Activated CD8-positive, alpha-beta memory T cell treated with anti-CD3 and anti-CD28 coated beads, Interleukin-2, amount 50 U/mL, for 4 hours (primary cell): ENCODE data around the gene OR2V1.
"Not testable (repeated sequence)": the region's sequence is repeated elsewhere in the genome, so short reads cannot be mapped to it uniquely, and the experiment has no call there.

ENCODE experiments used
- DNase-seq: peaks from one replicate; pipeline ENCODE4 v3.0.0-alpha.2; 2020

The OR2V1 gene

DNA sequence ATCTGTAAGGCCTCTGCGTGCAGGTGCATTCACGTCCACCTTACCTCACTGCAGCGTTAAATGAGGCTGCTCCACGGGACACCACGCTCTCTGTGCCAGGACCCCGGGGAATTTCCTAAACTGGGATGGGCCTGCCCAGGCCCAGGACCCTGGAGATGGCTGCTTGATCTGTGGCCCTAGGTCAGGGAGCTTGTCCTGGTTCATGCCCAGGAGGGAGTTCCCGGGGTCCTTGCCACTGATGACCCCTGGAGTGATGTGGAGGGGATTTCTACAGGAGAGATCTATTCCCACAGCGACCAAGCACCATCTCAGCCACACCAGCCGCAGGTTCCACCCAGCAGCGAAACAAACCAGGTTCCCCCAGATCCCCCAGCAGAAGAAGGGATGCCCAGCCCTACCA is 3.5 kb downstream of the OR2V1 start:
- no peak for DNase-seq

DNA sequence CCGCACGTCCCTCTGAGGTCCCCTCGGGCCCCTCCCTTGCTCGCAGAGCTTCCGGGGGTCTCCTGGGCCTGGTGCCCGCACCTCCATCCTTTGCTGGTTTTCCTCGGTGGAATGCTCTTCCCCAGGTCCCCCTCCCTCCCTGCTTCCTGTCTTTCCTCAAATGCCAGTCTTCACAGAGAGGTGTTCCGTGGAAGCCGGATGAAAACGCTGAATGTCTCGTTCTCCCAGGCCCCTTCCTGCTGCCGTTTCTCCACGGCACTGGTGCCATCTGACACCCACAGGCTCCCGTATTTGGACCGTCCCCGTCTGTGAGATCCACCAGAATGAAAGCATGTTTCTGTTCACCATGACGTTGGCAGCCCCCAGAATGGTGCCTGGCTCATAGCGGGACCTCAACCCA is 4.1 kb downstream of the OR2V1 start:
- DNase-seq = no peak

DNA sequence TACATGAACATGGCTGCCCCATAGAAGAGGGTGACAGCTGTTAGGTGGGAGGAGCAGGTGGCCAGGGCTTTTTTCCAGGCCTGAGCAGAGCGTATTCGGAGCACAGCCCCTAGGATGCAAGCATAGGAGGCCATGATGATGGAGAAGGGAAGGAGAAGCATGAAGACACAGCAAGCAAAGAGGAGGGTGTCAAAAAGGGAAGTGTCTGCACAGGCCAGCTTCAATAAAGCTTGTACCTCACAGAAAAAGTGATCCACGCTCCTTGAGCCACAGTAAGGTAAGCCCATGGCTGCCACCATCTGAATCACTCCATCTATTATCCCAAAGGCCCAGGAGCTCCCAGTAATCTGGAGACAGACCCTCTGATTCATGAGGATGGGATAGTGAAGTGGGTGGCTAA is 6.4 kb downstream of the OR2V1 start:
- no peak for DNase-seq

DNA sequence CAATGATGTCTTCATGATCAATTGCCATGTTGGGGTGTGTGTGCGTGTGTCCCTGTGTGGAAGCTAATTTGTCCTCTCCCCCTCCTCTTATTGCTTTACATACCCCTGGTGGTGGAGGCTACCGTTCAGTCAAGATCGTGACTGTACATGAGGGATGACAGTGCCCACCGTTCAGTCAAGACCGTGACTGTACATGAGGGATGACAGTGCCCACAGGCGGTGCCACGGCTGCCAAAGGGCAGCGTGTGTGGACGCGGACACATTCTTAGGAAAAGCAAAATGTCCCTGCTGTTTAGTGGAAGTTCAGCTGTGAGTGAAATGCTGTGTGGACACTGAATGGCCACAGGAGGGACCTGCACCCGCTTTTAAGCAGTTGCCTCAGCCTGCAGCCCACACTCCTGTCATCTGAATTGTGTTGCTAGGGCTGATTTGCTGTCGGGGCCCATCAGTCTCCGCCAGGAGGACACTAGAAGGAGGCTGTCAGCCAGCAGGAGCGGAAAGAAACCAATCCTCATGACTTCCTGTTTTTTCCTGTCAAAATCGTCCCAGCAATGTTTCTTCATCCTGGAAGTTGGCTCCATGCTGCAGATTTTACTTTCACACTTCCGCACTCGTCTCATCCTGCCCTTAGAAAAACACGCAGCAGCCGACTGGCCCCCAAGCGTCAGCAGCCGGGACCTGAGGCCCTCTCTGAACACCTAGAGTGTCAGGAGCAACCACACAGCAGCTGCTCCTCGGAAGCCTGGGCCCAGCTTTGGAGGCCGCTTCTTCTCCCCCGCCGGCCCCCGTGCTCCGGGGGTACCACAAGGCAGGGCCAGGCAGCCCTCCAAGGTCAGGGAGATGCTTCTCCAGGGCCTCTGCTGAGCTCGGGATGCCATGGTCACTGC is 9.1 kb downstream of the OR2V1 start:
- no peak for DNase-seq

DNA sequence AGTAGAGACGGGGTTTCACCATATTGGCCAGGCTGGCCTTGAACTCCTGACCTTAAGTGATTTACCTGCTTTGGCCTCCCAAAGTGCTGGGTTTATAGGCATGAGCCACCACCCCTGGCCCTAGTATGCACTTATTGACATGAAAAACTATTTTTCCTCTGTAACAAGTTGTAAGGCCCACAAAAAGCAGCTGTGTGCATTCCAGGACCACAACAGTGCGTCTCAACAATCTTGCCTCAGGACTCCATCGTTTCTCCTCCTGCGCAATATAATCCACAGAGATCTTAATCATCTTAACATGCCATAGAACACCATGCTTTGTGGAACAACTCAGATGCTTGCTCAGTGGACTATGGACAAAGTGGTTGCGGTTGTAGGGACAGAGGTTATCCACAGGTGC is 10.2 kb downstream of the OR2V1 start:
- no peak for DNase-seq

DNA sequence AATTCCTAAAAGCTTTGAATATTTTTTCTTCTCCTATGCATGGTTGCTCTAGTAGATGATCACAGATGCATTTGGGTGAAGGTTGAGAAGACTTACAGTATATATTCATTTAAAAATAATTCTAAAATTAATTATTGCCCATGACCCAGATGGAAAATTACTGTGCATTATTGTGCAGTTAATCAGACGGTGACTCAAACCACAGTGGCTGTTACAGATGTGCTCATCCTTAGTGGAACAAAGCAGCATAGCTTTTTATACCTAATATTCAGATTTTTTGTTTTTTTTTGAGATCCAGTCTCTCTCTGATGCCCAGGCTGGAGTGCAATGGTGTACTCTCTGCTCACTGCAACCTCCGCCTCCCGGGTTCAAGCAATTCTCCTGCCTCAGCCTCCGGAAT is 10.7 kb downstream of the OR2V1 start:
- no peak for DNase-seq

DNA sequence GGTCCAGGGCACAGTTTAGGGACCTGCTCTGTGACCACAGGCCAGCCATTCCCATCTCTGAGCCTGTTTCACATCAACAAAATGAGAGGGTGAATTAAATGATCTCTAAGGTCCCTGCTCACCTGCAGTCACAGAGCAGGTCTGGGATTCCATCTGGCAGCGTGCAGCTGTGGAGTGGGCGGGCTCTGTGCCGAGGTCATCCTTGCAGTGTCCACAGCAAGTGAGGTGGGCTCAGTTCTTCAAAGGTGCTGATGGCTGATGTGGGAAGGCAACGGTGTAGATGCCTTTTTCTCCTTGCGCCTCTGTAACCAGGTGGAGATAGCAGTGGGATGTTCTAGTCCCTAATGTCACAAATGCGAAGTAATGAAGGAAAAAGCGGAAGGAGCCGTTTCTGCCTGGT is 11.9 kb downstream of the OR2V1 start:
- no peak for DNase-seq

DNA sequence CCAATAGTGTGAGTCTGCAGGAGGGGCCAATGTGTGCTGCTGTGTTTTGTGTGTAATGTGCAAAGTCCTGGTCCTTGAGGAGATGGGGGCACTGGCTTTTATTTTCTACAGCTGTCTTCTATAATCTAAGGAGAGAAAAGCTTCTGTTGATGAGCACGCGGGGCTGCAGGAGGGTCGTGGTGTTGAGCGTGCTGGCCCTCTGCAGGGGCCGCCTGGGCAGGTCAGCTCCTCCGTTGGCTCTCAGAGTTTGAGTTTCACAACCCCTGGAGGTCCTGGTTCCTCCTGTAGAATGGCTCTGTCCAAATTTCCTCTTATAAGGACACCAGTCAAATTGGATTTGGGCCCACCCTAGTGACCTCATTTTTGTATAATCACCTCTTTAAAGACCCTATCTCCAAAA is 12.6 kb downstream of the OR2V1 start:
- DNase-seq = no peak

DNA sequence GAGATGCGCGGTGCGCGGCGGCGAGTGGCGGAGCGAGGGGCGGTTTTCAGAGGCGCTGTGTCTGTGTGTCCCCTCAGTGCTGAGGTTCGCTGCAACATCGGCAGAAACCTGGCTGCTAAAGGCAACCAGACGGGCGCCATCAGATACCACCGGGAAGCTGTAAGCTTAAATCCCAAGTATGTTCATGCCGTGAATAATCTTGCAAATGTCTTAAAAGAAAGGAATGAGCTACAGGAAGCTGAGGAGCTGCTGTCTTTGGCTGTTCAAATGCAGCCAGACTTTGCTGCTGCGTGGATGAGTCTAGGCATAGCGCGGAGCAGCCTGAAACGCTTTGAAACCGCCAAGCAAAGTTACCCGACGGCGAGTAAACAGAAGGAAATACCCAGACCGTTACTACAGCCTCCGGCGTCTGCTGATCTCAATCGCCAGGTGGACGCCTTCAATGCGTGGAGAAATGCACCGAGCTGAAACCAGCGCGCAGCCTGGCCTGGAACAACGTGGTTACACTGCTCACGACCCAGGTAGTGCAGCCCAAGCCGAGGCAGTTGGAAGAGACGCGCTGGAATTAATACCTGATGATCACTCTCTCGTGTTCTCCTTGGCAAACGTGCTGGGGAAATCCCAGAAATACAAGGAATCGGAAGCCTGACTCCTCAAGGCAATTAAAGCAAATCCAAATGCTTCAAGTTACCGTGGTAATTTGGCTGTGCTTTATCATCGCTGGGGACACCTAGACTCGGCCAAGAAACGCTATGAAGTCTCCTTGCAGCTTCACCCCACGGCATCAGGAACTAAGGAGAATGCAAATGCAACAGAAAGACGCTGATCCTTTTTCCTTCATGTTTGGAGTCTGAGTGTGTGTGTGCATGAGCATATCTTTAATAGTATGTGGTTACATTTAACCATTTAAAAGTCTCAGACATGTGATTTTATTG is 15.9 kb downstream of the OR2V1 start:
- no peak for DNase-seq

DNA sequence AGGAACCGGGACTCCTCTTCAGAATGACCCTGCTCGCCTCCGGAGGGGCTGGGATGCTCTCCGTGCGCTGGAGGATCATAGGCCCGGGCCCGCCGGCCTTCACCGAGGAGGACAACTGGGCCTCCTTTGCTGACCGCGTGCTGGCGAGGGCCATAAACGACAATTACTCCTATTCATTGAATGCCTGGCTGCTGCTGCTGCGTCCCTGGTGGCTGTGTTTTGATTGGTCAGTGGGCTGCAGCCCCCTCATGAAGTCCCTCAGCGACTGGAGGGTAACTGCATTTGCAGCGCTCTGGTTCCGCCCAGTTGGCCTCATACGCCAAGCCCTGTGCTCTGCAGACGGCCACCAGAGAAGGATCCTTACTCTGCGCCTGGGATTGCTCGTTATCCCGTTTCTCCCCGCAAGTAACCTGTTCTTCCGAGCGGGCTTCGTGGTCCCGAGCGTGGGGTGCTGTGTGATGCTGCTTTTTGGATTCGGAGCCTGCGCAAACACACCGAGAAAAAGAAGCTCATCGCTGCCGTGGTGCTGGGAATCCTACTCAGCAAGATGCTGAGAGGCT is 16.6 kb downstream of the OR2V1 start:
- DNase-seq = no peak

DNA sequence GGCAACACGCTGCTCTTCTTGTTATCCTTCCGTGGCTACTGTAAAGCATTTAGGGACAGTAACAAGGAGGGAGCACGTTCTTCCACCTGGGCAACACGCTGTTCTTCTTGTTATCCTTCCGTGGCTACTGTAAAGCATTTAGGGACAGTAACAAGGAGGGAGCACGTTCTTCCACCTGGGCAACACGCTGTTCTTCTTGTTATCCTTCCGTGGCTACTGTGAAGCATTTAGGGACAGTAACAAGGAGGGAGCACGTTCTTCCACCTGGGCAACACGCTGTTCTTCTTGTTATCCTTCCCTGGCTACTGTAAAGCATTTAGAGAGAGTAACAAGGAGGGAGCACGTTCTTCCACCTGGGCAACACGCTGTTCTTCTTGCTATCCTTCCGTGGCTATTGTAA is 17.4 kb downstream of the OR2V1 start:
- DNase-seq = not testable (repeated sequence)

DNA sequence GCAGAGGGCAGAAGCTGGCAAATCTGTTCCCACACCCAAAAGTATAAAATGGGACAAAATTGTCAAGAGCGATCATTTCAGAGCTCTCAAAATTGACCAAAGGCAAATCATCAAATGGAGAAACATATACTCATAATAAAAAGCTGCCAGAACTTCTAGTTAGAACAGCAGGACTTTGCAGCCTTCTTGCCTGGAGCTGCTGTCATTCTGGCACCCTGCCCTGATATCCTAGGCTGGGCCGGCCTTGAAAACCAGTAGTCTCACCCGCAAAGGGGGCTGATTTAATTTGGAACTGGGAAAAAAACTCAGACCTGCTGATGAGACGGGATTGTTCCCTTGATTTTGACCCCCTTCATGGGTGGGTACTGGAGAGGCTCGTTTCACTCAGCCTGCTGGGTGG is 18.5 kb downstream of the OR2V1 start:
- DNase-seq = no peak

DNA sequence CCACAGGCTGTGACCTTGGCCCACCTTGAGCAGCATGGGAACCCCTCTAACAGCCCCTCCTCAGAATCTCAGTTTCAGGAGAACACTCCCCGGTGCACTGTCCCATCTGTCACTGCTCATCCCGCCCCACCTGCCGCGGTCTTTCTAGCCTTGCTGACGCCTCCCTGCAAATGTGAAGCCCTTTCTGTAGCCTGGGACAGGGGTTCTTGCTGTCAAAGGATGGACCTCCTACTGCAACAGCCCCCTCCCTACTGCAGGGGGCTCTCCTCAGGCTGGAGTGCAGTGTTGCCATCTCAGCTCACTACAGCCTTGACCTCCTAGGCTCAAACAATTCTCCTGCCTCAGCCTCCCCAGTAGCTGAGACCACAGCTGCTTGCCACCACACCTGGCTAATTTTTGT is 20.0 kb downstream of the OR2V1 start:
- DNase-seq = no peak

DNA sequence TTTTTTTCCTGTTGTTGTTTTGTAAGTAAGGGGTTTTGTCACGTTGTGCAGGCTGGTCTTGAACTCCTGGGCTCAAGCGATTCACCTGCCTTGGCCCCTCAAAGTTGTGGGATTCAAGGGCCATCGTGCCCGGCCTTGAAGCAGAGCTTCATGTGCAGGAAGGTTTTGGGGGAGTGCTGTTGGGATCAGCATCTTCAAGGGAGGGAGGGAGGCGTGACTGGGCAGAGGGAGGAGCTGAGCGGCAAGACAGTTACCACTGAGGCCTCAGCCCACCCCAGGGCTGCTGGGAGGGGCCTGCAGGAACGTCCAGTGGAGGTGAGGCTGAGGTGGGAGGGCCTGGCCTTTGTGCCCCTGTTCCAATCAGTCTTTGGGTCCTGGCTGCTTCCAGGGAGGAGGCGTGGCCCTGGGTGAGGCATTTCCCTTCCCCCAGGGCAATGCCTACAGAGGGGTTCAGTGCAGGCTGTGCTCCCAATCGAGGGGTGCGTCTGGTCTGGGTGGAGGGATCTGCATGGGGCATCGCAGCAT is 21.4 kb downstream of the OR2V1 start:
- no peak for DNase-seq

DNA sequence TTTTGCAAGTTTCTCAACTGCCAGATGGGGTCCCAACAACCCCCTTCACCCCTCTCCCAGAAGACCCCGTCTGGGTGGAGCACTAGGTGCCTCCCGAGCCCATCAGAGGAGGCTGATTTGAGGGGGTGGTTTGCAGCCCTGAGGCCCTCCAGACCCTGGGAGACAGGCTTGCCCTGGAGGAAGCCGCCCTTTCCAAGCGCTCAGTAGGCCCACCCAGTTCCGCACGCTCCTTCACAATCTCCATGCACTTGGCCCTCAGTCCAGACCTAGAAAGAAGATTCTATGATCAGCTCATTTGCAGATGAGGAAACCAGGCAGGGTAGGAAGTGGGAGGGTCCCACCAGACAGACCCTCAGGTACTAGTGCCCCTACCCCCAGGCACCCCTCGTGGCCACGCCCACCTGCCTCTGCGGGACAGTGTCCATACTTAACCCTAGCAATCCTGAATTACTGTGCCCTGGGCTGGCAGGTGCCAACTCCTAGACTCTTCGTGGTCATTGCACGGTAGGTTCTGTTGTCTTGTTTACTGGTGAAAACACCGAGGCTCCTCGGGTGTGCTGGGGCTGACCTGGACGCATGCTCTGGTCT is 22.3 kb downstream of the OR2V1 start:
- DNase-seq = no peak

DNA sequence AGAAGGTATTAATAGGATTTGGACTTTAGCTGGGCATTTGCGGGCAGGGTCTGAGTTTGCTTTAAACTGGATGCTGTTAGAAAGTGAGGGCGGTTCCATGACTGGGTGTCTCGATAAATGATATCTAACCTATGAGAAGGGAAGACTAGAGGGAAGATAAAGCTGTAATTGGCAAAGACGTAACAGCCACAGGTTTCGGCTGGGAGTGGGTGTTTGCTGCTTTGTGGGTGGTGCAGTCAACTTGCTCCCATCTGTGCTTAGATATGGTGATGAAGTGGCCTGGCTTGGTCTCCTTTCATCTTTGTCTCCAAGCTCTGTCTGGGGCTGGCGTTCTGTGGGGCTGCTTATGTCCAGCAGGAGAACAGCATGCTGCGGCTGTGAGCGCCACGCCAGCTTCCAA is 23.3 kb downstream of the OR2V1 start:
- no peak for DNase-seq

DNA sequence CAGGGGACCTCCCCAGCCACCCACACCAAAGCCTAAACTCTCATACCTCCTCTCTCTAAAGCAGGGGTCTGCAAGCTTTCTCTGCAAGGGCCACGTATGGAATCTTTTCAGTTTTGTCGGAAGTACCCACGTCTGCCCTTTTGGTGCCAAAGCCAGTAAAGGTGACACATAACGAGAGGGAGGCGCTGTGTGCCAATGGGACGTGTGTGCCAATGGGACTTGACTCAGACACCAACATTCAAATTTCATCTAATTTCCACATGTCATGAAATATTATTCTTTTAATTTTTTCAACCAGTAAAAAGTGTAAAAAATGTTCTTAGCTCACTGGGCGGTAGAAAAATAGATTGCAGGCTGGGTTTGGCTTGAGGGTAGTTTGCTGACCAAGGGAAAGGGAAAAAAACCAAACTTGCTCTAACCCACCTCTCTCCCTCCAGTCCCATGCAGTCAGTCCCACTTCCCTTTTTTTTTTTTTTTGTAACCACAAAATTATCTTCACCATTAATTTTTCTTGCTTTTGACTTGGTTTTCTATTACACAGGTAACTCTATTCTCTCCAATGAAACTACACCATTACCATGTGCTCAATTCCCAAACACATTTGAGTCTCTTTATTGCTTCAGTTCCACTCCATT is 25.5 kb downstream of the OR2V1 start:
- DNase-seq = no peak

DNA sequence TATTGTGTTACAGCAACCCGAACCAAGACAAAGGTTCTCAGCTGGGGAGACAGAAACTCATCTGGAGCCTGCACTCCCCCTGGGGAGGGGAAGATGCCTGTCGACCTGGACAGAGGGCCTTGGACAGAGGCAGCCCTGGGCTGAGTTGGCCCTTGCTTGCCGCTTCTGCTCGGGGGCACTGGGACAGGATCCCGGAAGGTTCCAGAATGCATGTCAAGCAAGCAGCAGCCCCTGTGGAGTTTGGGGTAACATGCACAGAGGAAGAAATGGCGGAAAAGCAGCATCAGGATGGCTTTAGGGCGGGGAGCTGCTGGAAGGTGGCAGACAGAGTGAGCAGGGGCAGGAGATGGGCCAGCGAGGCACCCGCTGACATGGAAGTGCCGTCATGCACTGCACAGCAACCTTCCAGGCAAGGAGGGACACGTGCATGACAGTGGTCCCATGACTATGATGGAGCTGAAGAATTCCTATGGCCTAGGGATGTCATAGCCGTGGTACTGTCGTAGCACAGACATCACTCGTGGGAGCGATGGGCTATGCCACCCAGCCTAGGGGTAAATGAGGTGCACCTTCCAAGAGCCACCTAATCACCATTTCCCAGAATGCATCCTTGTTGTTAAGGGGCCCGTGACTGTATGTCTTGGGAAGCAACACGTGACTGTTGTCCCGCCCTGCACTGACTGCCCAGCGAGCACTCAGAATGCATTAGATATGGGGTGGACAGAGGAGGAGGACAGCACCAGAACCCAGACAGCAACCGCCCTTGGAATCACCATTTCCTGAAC is 26.2 kb downstream of the OR2V1 start:
- not testable (repeated sequence) for DNase-seq

DNA sequence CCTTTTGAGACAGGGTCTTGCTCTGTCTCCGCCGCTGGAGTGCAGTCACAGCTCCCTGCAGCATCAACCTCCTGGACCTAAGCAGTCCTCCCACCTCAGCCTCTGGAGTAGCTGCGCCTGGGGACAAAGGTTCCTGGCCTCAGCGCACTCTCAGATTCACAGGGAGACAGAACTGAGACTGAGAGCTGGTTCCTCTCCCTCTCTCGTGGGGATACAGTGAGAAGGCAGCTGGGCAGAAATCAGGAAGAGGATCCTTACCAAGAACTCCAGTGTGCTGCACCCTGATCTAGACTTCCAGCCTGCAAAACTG is 26.8 kb downstream of the OR2V1 start:
- not testable (repeated sequence) for DNase-seq

DNA sequence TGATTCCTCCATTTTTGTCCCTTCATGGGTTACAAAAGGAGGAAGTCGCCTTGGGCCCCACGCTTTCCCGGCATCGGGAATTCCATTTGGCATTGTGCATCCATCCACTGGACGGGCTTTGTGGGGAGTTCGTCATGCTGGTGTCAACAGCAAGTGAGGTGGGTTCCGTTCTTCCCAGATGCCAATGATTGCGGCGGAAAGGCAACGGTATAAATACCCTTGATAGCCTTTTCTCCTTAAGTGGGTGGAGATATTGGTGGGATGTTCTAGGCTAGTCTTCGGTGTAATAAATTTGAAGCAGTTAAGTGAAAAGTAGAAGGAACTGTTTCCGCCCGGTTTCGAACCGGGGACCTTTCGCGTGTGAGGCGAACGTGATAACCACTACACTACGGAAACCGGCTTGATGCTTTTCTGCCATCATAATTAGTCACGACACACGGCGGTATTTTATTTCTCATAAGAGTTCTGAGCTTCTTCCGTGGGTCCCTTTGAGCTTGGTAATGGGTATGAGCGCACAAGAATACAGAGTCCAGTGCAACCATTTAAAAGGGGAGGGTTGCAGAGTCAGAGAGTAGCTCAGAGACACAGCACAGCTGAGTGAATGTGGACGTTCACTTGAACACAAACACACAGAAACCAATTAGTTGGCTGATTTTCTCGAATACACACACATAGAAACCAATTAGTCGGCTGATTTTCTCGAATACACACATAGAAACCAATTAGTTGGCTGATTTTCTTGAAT is 28.9 kb downstream of the OR2V1 start:
- not testable (repeated sequence) for DNase-seq

DNA sequence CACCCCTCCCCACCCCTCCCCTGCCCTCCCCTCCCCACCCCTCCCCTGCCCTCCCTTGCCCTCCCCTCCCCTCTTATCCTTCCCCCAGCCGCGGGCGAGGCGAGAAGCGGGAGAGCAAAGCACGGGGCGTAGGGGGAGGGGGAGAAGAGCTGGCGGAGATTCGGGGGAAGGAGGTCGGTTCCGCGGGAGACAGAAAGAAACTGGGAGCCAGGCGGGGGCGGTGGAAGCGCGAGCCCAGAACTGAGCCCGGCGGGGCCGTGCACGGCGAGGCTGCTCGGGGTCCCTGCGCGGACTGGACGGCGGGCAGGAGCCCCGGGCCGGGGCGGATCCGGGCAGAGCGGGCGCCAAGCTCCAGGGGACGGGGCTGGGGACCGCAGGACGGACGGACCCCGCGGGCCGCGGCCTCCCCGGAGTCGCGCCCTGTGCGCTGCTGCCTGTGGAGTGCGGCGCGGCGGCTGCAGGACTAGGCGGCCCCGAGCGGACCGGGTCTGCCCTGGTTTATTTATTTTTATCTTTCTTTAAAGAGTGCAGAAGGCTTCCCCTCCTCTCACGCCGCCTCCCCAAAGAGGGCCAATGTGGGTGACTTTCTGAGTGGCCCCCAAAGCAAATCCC is 29.8 kb downstream of the OR2V1 start:
- not testable (repeated sequence) for DNase-seq
